Subcutaneous abdominal adipose tissue (tissue), 5 donors: ENCODE measurements around the gene PRMT9.

Experiments used
- H3K27ac ChIP-seq: one replicate; pipeline ENCODE4 v1.7.0; 2013; ENCODE audit warnings: low read depth, mild to moderate bottlenecking, inconsistent platforms, low read length, moderate library complexity
- H3K27me3 ChIP-seq, 5 donors: one replicate each; pipeline ENCODE4 v1.7.0; 2013; ENCODE audit warnings: low read length in 5 of 5, inconsistent platforms in 1 of 5; ENCODE audit not compliant: control insufficient read depth in 5 of 5, insufficient read depth in 4 of 5
- H3K36me3 ChIP-seq, 5 donors: one replicate each; pipeline ENCODE4 v1.7.0; 2013; ENCODE audit warnings: low read length in 5 of 5; ENCODE audit not compliant: control insufficient read depth in 5 of 5, insufficient read depth in 5 of 5
- H3K4me1 ChIP-seq, 5 donors: one replicate each; pipeline ENCODE4 v1.7.0; 2013; ENCODE audit warnings: low read length in 5 of 5, mild to moderate bottlenecking in 3 of 5, moderate library complexity in 1 of 5; ENCODE audit not compliant: control insufficient read depth in 5 of 5, insufficient read depth in 5 of 5
- H3K4me3 ChIP-seq, 5 donors: one replicate each; pipeline ENCODE4 v1.7.0; 2013; ENCODE audit warnings: low read length in 5 of 5, low read depth in 1 of 5
- H3K9ac ChIP-seq, 5 donors: one replicate each; pipeline ENCODE4 v1.7.0; 2013; ENCODE audit warnings: low read length in 5 of 5, mild to moderate bottlenecking in 4 of 5, moderate library complexity in 3 of 5
- H3K9me3 ChIP-seq, 5 donors: one replicate each; pipeline ENCODE4 v1.7.0; 2013; ENCODE audit warnings: low read length in 5 of 5; ENCODE audit not compliant: control insufficient read depth in 5 of 5
- donor health status: healthy.
- donor health status: healthy.
- donor health status: healthy.
- donor health status: healthy.
- donor health status: healthy.

Gene PRMT9

DNA sequence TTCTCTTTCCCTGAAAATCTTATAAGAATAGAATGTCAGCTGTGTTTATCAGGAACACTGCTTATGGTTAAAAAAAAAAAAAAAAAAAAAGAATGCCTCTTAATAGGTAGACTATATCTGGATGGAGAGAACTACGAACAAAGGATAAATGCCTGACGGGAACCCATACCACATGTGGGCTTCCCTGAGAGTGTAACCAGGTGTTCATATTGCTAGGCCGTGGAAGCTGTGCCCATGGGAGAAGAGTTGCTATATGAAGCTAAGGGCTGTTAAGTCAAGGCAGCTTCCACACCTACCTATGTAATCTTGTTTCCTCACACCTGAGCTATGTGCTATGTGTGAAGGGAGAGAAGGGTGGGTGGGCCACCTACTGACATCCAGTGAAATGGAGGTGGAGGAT is 39.5 kb downstream of the PRMT9 start:
- Histone ChIP-seq H3K4me3 (no peak overlapping the region), H3K27ac (no peak overlapping the region), H3K36me3 (peaks cover 5 to 23% (median 14%) of the 10 kb centered on the region in 5 donors), H3K9me3 (no peaks in the 10 kb centered on the region), H3K4me1 (no peaks in the 10 kb centered on the region), H3K27me3 (no peaks in the 10 kb centered on the region), H3K9ac (no peak overlapping the region)

GRCh38 chr4:147643616-147644015 is 40.3 kb downstream of the PRMT9 start:
- Histone ChIP-seq H3K4me1 (no peaks in the 10 kb centered on the region), H3K27ac (no peak overlapping the region), H3K4me3 (no peak overlapping the region), H3K9me3 (no peaks in the 10 kb centered on the region), H3K36me3 (peaks cover 5 to 17% (median 14%) of the 10 kb centered on the region in 5 donors), H3K9ac (no peak overlapping the region), H3K27me3 (no peaks in the 10 kb centered on the region)

- Histone ChIP-seq H3K4me3 (no peak overlapping the region), H3K27me3 (no peaks in the 10 kb centered on the region), H3K27ac (no peak overlapping the region), H3K9me3 (no peaks in the 10 kb centered on the region), H3K9ac (no peak overlapping the region), H3K4me1 (no peaks in the 10 kb centered on the region), H3K36me3 (peaks cover 17 to 40% (median 29%) of the 10 kb centered on the region in 5 donors)
These were observed 43.6 kb downstream of the PRMT9 start for GRCh38 chr4:147640331-147640730.

- H3K27ac ChIP-seq, result no peak overlapping the region
- H3K9ac ChIP-seq, result no peak overlapping the region
- no peaks in the 10 kb centered on the region for H3K9me3 ChIP-seq
- H3K4me1 ChIP-seq, result no peaks in the 10 kb centered on the region
- no peak overlapping the region for H3K4me3 ChIP-seq
- no peaks in the 10 kb centered on the region for H3K27me3 ChIP-seq
- peaks cover 26 to 48% (median 37%) of the 10 kb centered on the region in 5 donors for H3K36me3 ChIP-seq
These were observed 44.6 kb downstream of the PRMT9 start for GRCh38 chr4:147639388-147639787.

DNA sequence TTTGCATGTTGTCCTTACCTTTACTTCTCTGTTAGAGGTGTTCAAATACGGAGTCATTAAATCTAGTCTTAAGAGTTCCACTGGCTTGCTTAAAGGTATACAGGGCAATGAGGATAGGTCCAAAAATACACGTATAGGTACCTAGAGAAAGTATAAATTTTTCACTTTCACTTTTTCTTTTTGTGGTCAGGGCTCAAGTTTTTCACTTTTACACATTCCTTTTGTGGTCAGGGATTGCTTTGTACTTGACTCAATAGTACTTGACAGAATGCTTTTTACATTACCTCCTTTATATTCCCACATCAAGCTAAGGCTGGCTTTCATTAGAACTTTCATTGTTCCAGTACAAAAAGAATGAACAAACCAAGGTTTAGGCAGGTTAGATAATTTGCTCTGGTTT is 45.0 kb downstream of the PRMT9 start:
- H3K4me1 ChIP-seq, result no peaks in the 10 kb centered on the region
- no peaks in the 10 kb centered on the region for H3K9me3 ChIP-seq
- H3K9ac ChIP-seq, result no peak overlapping the region
- H3K27ac ChIP-seq, result no peak overlapping the region
- peaks cover 30 to 52% (median 42%) of the 10 kb centered on the region in 5 donors for H3K36me3 ChIP-seq
- H3K4me3 ChIP-seq, result no peak overlapping the region
- no peaks in the 10 kb centered on the region for H3K27me3 ChIP-seq

DNA sequence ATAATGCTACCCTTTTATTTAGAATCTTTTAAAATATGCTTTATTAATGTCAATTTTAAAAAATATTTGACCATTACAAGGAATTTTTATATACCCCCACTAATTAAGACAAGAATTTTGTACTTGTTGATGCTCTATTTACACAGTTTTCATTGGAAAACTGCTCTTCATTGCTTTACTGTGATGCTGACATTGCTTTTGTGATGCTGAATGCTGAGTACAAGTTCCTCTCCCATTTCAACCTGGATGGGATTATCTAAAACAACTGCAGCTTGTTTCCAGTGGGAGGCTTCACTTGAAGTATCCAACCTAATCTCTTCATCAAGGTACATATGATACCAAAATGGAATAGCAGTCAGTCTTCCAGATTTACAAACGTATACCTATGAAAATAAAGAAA is 45.6 kb downstream of the PRMT9 start:
- no peak overlapping the region for H3K4me3 ChIP-seq
- no peaks in the 10 kb centered on the region for H3K4me1 ChIP-seq
- no peak overlapping the region for H3K9ac ChIP-seq
- no peak overlapping the region for H3K27ac ChIP-seq
- peaks cover 36 to 58% (median 47%) of the 10 kb centered on the region in 5 donors for H3K36me3 ChIP-seq
- H3K27me3 ChIP-seq, result no peaks in the 10 kb centered on the region
- H3K9me3 ChIP-seq, result no peaks in the 10 kb centered on the region

GRCh38 chr4:147635348-147635747 is 48.6 kb downstream of the PRMT9 start:
- Histone ChIP-seq H3K9me3 (no peaks in the 10 kb centered on the region), H3K4me1 (no peaks in the 10 kb centered on the region), H3K4me3 (no peak overlapping the region), H3K9ac (no peak overlapping the region), H3K27me3 (no peaks in the 10 kb centered on the region), H3K27ac (no peak overlapping the region), H3K36me3 (peaks cover 39 to 72% (median 47%) of the 10 kb centered on the region in 5 donors)

- peaks cover 39 to 81% (median 58%) of the 10 kb centered on the region in 5 donors for H3K36me3 ChIP-seq
- no peak overlapping the region for H3K4me3 ChIP-seq
- no peaks in the 10 kb centered on the region for H3K27me3 ChIP-seq
- H3K27ac ChIP-seq, result no peak overlapping the region
- H3K4me1 ChIP-seq, result no peaks in the 10 kb centered on the region
- no peak overlapping the region for H3K9ac ChIP-seq
- no peaks in the 10 kb centered on the region for H3K9me3 ChIP-seq
These were observed 50.3 kb downstream of the PRMT9 start for GRCh38 chr4:147633643-147634042.

DNA sequence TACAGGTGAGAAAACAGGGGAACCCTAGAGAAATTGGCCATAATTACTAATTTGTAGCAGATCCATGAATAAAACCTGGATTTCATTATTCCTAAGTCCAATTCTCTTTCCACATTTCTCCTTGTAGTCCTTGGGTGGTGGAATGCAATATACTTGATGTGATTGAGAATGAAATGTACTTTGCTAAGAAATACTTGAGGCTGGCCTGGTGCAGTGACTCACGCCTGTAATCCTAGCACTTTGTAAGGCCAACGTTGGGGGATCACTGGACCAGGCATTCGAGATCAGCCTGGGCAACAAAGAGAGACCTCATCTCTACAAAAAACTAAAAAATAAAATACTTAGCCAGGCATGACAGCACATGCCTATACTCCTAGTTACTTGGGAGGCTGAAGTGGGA is 50.9 kb downstream of the PRMT9 start:
- Histone ChIP-seq H3K4me1 (no peaks in the 10 kb centered on the region), H3K9me3 (no peaks in the 10 kb centered on the region), H3K27ac (no peak overlapping the region), H3K27me3 (no peaks in the 10 kb centered on the region), H3K4me3 (no peak overlapping the region), H3K9ac (no peak overlapping the region), H3K36me3 (peaks cover 39 to 80% (median 61%) of the 10 kb centered on the region in 5 donors)

GRCh38 chr4:147629783-147630730 is 53.9 kb downstream of the PRMT9 start:
- no peaks in the 10 kb centered on the region for H3K9me3 ChIP-seq
- H3K27ac ChIP-seq, result no peak overlapping the region
- no peaks in the 10 kb centered on the region for H3K4me1 ChIP-seq
- no peaks in the 10 kb centered on the region for H3K27me3 ChIP-seq
- no peak overlapping the region for H3K9ac ChIP-seq
- no peak overlapping the region for H3K4me3 ChIP-seq
- H3K36me3 ChIP-seq, result peaks cover 44 to 83% (median 63%) of the 10 kb centered on the region in 5 donors
